KOPT-K1 (cell line): ENCODE data around the gene PPFIA3.

ENCODE experiments used
- H3K27ac ChIP-seq: fragments of 200-600 bp; sonication (generic); 2 replicates; pipeline ENCODE4 v1.5.1; 2016; ENCODE audit warnings: antibody characterized with exemption, mild to moderate bottlenecking, low read depth, low read length; ENCODE audit not compliant: poor library complexity, severe bottlenecking
- H3K36me3 ChIP-seq: fragments of 200-600 bp; sonication (generic); 2 replicates; pipeline ENCODE4 v1.5.1; 2017; ENCODE audit warnings: antibody characterized with exemption, mild to moderate bottlenecking, low read length, moderate library complexity; ENCODE audit not compliant: insufficient read depth
- H3K9me3 ChIP-seq: fragments of 200-600 bp; sonication (generic); 2 replicates; pipeline ENCODE4 v1.5.1; 2017; ENCODE audit warnings: antibody characterized with exemption, low read length, mild to moderate bottlenecking; ENCODE audit not compliant: insufficient read depth, poor library complexity, severe bottlenecking

The PPFIA3 gene

GRCh38 chr19:49094505-49095482 lies 24.6 kb upstream of the PPFIA3 start:
- no peak overlapping the region for H3K27ac ChIP-seq
- peaks cover 100% of the 10 kb centered on the region for H3K36me3 ChIP-seq
- no peaks in the 10 kb centered on the region for H3K9me3 ChIP-seq

- H3K27ac ChIP-seq = peak overlapping the region; percentile 82
- no peaks in the 10 kb centered on the region for H3K9me3 ChIP-seq
- H3K36me3 ChIP-seq = peaks cover 100% of the 10 kb centered on the region
These were observed 21.7 kb upstream of the PPFIA3 start for GRCh38 chr19:49097453-49098288.

- Histone ChIP-seq H3K27ac (peak overlapping the region; percentile 82), H3K9me3 (no peaks in the 10 kb centered on the region), H3K36me3 (peaks cover 100% of the 10 kb centered on the region)
These were observed 20.5 kb upstream of the PPFIA3 start for GRCh38 chr19:49098795-49099194.

- H3K36me3 ChIP-seq = peaks cover 100% of the 10 kb centered on the region
- H3K27ac ChIP-seq = no peak overlapping the region
- H3K9me3 ChIP-seq = no peaks in the 10 kb centered on the region
These were observed 18.2 kb upstream of the PPFIA3 start for GRCh38 chr19:49101160-49101559.

GRCh38 chr19:49102303-49102702 lies 17.0 kb upstream of the PPFIA3 start:
- Histone ChIP-seq H3K27ac (peak overlapping the region; percentile 6), H3K36me3 (peaks cover 100% of the 10 kb centered on the region), H3K9me3 (no peaks in the 10 kb centered on the region)

GRCh38 chr19:49103331-49104085 lies 15.8 kb upstream of the PPFIA3 start:
- Histone ChIP-seq H3K9me3 (no peaks in the 10 kb centered on the region), H3K27ac (no peak overlapping the region), H3K36me3 (peaks cover 100% of the 10 kb centered on the region)

- peaks cover 100% of the 10 kb centered on the region for H3K36me3 ChIP-seq
- H3K27ac ChIP-seq = no peak overlapping the region
- H3K9me3 ChIP-seq = no peaks in the 10 kb centered on the region
These were observed 15.0 kb upstream of the PPFIA3 start for GRCh38 chr19:49104229-49104864.

- no peak overlapping the region for H3K27ac ChIP-seq
- H3K36me3 ChIP-seq = peaks cover 85% of the 10 kb centered on the region
- no peaks in the 10 kb centered on the region for H3K9me3 ChIP-seq
These were observed 12.7 kb upstream of the PPFIA3 start for GRCh38 chr19:49106648-49107135.

GRCh38 chr19:49107625-49108459 lies 11.5 kb upstream of the PPFIA3 start:
- peaks cover 74% of the 10 kb centered on the region for H3K36me3 ChIP-seq
- no peaks in the 10 kb centered on the region for H3K9me3 ChIP-seq
- H3K27ac ChIP-seq = no peak overlapping the region

GRCh38 chr19:49109051-49109450 lies 10.3 kb upstream of the PPFIA3 start:
- Histone ChIP-seq H3K9me3 (no peaks in the 10 kb centered on the region), H3K36me3 (peaks cover 61% of the 10 kb centered on the region), H3K27ac (no peak overlapping the region)

- H3K27ac ChIP-seq = no peak overlapping the region
- H3K36me3 ChIP-seq = peaks cover 55% of the 10 kb centered on the region
- H3K9me3 ChIP-seq = no peaks in the 10 kb centered on the region
These were observed 9.6 kb upstream of the PPFIA3 start for GRCh38 chr19:49109569-49110233.

- no peaks in the 10 kb centered on the region for H3K9me3 ChIP-seq
- H3K36me3 ChIP-seq = peaks cover 46% of the 10 kb centered on the region
- no peak overlapping the region for H3K27ac ChIP-seq
These were observed 8.8 kb upstream of the PPFIA3 start for GRCh38 chr19:49110567-49110966.
